ENCODE measurements around the gene DPEP3.
"Not testable (repeated sequence)": the region's sequence is repeated elsewhere in the genome, so short reads cannot be mapped to it uniquely, and the experiment has no call there.

The DPEP3 gene

DNA sequence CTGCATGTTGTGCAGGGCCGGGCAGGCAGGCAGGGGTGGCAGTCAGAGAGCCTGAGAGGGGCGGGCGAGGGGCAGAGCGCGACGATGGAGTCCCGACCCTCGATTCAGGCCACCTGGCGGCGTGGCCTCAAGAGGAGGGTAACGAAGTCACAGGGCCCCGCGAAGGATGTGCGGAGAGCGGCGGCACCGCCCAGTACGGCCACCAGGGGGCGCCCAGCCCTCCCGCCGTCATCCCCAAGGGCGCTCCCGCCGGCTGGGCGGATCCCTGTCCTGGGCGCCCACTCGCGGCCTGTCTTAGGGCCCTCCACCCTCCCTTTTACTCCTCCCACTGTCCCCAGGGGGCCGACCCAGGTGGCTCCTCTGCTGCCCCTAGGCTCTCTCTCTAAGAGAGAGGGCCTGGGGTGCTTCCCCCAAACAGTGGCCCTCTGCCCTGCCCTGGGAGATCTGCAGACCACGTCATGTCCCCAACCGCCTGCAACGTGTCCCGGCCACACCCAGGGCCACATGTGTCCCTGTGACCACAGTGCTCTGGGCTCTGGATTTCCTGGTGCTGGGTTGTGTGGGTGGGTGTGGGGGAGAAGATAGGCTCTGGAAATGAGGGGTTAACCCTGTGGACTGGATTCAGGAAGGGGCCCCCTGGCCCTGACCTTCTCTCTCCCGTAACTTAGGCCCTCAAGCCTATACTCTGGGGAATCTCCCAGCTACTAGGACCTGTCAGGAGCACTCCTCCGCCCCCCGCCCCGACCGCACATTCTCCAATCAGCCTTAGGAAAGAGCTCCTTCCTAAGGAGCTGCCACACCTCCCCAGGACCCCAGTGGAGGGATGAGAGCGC lies 13.1 kb upstream of the DPEP3 start:
- peak; percentile 76 for DNase-seq

DNA sequence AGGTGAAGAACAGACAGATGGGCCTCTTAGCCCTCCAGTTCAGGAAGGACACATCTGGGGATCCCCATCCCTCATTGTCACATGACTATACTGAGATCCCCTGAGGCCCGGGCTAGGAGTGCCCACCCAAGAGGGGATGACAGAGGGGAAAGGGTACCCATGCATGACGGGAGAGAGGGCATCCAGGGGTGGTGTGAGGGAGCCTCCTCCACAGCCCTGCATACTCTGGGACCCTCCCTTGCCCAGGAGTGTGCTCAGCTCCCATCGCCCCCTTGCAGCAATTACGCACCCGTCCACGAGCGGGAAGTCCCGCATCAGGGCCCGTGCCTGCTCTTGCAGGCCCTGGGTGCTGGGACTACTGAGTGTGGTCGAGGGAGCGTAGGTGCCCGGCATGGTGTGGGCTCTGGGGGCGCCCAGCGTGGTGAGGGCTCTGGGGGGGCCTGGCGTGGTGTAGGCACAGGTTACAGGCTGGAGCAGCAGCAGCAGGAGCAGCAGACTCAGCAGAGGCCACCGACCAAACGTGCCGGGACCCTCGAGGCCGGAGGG lies 12.4 kb upstream of the DPEP3 start:
- no peak for DNase-seq

DNA sequence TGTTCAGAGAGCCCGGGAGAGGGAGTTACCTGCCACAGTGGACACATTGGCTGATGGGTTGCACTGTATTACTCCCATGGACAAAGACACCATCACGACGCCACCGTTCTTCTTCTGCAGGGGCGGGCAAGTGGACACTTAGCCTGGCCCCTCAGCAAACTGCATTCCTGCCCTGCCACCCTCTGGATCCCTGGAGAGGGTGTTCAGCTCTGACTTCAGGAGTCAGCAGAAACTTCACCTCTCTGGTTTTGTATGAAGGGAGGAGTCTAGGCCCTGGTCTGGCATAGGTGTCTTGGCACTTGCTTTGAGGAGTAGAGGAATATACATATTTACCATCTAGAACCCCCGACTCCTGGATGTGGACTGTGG lies 9.7 kb upstream of the DPEP3 start:
- DNase-seq: no peak

DNA sequence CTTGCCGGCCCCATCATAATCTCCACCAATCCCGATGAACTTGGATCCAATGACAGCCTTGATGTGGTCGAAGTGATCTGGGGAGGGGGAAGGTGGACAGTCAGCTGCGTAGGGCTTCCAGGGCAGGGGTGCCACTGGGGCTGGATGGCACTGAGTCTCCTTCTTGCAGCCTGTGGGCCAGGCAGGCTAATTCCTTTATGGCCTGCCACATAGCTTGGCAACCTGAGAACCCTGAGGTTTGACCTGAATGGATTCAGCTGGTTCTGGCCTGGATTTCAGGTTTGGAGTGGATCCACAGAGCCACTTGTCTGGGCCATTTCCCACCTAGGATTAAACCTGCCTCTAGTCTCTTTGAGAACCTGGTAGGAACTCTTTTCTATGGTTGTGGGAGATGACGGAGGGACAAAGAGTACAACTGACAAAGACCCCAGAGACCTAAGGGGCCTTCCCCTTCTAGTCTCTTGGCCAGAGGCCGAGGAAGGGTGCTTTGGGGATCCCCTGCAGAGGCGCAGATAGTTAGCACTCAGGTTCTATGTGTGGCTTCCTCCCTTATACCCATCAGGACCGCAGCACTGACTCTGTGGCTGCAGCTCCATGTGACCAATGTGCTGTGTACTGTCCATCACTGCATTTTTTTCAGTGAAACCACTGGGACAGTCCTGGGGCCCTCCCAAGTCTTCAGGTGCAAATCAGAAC lies 9.2 kb upstream of the DPEP3 start:
- DNase-seq: no peak

DNA sequence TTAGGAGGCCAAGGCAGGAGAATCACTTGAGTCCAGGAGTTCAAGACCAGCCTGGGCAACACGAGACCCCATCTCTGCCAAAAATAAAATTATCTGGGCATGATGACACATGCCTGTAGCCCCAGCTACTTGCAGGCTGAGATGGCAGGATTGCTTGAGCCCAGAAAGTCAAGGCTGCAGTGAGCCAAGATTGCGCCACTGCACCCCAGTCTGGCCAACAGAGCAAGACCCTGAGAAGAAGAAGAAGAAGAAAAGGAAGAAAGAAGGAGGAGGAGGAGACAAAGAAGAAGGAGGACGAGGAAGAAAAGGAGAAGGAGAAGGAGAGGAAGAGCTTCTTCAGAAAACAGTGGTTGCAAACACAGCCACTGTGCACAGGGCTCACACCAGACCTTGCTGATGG lies 8.4 kb upstream of the DPEP3 start:
- no peak for DNase-seq

DNA sequence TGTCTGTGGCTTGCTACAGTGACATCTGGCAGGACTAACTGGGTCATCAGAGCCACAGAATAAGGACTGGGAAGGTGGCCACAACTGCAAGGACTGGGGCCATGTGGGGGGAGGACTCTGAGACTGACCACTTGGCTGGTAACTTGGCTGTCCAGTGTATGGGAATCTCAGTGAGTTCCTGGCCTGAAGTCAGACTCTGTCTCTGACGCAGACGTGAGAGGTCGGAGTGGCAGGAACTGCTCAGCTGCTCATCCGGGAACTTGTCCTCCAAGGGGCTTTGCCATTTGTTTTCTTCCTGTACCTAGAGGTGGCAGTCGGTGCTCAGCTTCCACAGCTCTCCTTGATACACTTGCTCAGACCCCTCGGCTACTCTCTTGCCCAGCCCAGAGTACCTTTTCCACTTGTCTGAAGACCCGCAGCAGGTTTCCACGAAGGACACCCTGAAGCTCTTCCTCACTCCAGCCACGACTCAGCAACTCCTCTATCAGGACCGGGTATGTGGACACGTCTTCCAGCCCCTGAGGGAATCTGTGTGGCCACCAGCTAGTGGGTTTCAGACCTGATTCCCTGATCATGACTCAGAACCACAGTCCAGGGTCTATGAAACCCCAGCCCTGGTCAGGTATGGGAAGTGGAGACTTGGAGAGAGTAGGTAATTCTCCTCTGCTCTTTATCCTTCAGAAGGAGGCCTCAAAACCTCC lies 7.3 kb upstream of the DPEP3 start:
- DNase-seq: no peak

DNA sequence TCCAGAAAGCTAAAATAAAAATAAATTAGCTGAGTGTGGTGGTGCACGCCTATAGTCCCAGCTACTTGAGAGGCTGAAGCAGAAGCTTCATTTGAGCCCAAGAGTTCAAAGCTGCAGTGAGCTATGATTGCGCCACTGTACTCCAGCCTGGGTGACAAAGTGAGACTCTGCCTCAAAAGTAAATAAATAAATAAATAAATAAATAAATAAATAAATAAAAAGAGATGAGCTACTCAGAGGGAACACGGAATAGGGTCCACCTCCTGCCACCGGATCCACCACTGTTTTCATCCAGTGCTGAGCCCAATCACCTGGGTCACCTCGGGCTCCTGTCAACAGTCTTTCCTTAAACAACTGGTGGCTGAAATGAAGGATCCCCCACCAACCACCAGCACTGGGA lies 6.7 kb upstream of the DPEP3 start:
- DNase-seq: no peak

DNA sequence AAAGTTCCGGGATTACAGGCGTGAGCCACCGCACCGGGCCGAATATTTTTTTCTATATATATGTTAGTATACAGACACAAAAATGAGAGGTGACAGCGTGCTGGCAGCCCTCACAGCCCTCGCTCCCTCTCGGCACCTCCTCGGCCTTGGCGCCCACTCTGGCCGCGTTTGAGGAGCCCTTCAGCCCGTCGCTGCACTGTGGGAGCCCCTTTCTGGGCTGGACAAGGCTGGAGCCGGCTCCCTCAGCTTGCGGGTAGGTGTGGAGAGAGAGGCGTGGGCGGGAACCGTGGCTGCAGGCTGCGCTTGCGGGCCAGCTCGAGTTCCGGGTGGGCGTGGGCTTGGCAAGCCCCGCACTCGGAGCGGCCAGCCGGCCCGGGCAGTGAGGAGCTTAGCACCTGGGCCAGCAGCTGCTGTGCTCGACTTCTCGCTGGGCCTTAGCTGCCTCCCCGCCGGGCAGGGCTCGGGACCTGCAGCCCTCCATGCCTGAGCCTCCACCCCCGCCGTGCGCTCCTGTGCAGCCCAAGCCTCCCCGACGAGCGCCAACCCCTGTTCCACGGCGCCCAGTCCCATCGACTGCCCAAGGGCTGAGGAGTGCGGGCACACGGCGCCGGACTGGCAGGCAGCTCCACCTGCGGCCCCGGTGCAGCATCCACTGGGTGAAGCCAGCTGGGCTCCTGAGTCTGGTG lies 1.9 kb upstream of the DPEP3 start:
- DNase-seq: no peak

DNA sequence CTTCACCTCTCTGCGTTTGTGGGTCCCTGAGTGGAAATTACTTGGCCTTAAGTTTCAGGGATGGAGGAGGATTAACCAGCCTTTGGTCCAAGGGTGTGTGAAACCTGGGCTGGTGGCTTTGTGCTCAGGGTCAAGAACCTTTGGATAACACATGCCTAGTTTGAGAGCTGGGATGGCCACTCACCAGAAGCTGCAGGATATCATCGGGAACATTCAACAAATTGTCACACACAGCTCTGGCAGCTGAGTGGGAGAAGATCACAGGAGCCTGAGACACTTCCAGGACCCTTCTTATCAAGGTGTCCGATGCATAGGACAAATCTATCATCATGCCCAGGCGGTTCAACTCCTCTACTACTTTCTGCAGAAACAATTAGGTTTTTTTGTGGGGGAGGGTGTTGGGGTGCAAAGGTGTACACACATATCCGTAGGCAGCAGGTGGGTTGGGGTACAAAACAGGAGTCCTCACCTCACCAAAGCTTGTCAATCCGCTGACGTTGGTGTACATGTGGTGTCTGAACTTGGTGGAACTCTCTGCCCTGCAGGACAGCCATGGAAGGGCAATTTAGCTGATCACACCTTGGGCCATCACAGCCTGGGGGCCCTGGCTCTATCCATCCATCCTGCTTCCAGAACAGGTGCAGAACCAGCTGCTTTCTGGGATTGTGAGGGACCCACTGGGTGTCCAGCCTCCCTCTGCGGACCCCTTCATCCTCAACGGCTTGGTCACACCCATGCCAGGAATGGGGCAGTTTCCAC lies 2.7 kb downstream of the DPEP3 start:
- no peak for DNase-seq

DNA sequence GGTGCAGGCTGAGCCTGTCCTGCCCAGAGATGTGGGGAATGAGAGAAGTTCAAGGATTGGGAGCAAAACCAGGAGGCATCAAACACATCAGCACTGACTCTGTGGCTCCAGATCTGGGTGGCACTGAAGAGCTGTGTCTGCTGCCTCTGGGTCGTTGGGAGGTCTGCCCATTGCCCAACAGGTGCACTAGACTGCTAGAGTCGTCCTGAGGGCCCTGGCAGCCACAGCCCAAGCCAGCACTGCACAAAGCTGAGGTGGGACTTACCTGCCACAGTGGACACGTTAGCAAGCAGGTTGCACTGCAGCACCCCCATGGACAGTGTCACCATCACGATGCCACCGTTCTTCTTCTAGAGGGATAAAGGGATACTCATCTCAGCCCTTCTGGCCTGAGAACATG lies 3.3 kb downstream of the DPEP3 start:
- DNase-seq: no peak

DNA sequence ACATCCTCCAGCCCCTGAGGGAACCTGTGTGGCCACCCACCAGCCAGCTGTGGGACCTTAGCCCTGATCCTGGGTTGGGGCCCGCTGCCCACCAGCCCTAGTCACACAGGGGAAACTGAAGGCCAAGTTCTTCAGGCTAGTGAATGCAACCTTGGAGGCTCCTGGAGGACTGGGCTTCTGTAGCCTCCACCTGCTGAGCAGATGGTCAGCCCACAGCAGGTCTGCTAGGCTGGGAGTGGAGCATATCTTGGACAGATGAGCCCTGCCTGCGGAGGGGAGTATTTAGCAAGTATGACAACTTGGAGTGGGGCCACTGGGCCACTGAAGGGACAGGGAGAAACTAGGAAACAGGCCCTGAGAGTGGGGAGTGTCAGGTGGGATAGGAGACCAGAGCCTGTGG lies 4.1 kb downstream of the DPEP3 start:
- no peak for DNase-seq

DNA sequence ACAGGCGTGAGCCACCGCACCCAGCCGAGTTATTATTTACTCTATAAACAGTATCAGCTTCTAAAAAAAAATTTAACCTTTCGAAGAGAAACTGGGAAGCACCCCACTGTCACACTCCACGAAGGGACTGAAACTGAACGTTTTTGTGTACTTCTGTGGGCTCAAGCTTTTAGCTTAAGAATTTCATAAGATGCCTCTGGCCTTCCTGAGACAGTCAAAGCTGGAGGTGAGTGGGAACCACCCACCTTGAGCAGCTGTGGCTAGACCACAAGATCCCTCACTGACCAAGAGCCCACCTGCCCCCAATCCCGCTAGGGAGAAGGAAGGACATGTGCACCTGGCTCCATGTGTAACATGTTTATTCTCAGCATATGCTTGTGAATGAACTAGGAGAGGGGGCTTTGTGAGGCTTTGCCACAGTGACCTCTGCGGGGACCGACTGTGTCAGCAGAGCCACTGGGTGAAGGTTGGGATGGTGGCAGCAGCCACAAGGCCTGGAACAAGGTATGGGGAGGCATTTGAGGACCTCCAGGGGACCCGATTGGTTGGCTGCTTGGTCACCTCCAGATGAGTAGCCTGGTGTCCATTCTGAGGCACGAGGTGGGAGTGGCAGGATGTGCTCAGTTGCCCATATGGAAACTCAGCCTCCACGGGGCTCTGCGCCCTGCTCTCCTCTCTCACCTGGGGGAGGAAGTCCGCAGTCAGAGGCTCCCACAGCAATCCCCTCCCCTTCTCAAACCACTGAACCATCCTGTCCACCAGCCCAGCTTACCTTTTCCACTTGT lies 4.8 kb downstream of the DPEP3 start:
- DNase-seq: no peak

DNA sequence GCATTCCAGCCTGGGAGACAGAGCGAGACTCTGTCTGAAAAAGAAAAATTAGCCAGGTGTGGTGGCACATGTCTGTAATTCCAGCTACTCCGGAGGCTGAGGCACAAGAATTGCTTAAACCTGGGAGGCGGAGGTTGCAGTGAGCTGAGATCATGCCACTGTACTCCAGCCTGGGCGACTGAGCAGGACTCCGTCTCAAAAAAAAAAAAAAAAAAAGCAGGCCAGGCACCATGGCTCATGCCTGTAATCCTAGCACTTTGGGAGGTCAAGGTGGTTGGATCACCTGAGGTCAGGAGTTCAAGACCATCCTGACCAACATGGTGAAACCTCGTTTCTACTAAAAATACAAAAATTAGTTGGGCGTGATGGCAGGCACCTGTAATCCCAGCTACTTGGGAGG lies 8.0 kb downstream of the DPEP3 start:
- not testable (repeated sequence) for DNase-seq

DNA sequence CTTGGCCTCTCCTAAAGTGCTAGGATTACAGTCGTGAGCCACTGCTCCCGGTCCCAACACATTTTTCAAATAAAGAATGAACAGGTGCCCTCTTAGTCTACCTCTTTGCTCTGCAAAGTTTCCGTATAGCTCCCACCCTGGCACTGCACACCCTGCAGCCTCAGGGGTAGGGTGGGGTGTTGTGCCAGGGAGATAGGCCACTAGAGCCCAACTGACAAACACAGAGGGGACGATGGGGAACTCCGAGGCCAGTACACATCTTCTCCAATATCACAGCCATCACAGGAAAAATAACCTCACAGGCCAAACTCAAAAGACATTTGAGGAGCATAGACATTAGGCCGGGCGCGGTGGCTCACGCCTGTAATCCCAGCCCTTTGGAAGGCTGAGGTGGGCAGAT lies 9.2 kb downstream of the DPEP3 start:
- no peak for DNase-seq

DNA sequence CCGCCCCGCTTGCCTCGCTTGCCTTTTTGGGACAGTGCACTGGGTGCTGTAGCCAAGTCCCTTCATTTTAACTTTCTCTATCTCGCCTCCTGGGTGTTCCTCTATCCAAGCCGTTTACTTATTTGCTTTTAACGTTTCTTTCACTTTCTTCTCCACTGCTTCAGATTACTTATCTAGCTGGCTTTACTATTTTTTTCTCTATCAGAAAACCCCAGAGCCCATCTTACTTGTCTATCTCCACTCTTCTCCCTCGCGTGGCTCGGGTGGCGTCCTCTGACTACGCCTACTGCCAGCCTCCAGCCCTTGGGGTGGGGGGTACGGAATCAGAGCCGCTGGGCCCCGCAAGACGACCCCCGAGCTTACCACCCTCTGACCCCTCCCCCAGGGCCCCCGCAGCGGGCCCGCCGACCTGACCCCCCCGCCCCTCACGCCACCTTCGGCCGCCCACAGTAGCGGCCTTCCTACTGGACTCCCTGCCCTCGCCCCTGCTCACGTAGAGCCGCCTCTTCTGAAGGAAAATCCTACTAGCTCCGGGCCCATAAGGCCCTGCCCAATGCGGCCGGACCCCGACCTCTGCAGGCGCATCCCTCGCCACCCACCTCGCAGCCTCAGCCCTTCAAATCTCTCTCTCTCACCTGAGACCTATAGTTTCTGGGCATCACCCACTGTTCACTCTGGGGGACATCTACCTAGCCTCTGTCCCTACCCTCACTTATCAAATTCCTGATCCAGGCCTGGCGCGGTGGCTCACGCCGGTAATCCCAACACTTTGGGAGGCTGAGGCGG lies 10.9 kb downstream of the DPEP3 start:
- peak; percentile 20 for DNase-seq

DNA sequence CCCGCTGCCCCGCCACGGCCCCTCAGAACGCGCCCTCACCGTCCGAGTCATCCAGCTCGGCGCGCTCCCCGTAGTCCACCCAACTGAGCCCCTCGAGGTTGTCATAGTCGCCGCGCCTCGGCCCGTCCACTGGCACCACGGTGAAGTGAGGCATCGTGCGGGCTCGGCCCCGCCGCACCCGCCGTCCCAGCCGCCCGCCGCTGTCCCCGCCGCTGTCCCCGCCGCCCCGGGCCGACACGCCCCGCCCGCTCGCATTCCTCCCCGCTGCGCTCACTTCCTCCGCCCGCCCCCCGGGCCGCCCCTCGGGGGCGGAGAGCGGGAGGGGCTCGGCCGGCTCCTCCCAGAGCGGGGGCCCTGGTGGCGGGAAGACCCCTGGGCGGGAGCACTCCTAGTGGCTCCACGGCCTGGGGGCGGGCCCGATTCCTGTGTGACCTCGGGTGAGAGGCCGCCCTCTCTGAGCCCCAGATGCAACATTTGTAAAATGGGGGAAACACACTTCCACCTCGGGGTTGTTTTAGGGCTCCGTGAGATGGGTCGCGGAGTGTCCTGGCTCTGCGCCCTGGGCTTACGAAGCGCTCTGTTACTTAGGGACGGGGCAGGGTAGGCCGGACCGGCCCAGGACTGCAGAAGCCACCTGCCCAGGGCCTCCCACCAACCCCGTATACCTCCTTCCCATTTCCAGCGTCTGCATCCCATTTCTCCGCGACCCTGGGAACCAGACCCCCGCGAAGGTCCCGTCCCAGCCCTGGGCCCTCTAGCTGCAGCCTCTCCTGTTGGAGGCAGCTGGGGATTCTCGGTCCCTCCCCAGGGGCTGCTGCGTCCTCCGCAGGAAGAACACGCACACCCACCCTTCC lies 11.7 kb downstream of the DPEP3 start, which contains the start of gene SLC12A4:
Gene SLC12A4, minus strand, starts transcription at position 238 of the 854 bp plus-strand sequence. Its CDS starts 84 bp downstream, at position 154.
- peak; percentile 80 for DNase-seq

DNA sequence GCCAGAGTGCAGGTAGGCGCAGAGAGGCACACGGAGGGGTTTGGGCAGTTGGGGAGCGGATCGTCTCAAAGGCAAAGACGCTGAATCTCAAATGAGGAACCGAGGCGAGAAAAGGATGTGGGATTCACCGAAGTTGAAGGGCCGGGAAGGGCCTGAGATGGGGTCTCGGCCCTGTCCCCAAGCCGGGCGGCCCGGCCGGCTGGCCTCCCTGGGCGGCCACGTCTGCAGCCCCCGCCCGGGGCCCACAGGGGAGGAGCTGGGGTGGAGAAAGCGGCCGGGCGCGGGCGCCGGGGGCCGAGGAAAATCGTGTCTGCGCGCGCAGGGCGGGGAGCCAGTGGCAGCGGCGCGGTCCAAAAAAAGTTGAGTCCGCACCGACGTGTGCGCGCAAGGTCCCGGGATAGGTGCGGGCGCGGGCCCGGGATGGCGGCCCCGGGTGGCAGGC lies 12.3 kb downstream of the DPEP3 start:
- DNase-seq: peak; percentile 30

DNA sequence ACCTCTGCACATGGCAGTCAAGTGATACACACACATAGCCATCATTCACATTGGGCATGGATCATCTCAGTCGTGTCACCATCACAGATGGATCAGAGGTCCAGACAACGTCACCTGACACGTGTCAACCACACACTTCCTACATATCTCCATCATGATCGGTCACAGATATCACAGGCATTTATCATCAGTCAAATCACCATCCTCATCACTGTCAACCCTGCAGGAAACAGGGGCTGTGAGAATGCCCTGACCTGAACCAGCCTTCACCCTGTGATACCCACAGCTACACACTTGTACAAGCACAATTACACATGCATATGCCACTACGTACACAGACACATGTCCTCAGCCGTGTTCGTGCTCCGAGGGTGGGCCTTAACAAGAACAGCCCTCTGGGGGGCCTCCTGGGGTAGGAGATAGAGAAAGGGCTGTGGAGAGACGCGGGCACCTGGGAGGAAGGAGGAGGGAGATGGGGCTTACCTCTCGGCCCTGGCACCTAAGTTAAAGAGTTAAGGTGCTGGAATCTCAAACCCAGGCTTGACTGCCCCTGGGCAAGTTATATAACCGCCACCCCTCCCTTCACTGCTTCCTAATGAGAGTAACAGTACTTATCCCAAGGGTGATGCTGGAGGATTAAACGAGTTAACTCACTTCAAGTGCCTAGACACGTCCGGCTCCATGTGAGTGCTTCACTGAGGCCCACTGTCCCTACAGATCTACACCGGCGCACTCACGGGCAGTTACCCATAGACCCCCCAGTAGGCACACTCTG lies 12.9 kb downstream of the DPEP3 start:
- no peak for DNase-seq
